WTC11 (cell line): ENCODE results near the gene FLRT1.

Experiments
- ESRRA ChIP-seq: sonication (generic); formaldehyde crosslinking; IDR thresholded peaks from 2 replicates; pipeline ENCODE4 v1.8.1; 2022; ENCODE audit warnings: mild to moderate bottlenecking, missing genetic modification reagents, borderline replicate concordance
- FOXJ3 ChIP-seq: sonication (generic); formaldehyde crosslinking; IDR thresholded peaks from 2 replicates; pipeline ENCODE4 v1.9.0; 2021; ENCODE audit warnings: missing genetic modification reagents, mild to moderate bottlenecking, borderline replicate concordance
- USF2 ChIP-seq: sonication (generic); formaldehyde crosslinking; IDR thresholded peaks from 2 replicates; pipeline ENCODE4 v1.8.1; 2023; ENCODE audit warnings: mild to moderate bottlenecking, missing genetic modification reagents, moderate library complexity
- ZNF423 ChIP-seq: fragments of 250-450 bp; sonication (Bioruptor Pico); IDR thresholded peaks from 2 replicates; pipeline ENCODE4 v2.1.2; 2022; ENCODE audit warnings: mild to moderate bottlenecking, moderate library complexity

- TF ChIP-seq FOXJ3 (no peak), ZNF423 (no peak), ESRRA (CRISPR knock-in tag) (no peak), USF2 (no peak)
Observed at GRCh38 chr11:64003807-64004589, 31.7 kb upstream of the FLRT1 start.
